TTC549 (cell line): ENCODE results near the gene TIMM44.
"Not testable (repeated sequence)": the region's sequence is repeated elsewhere in the genome, so short reads cannot be mapped to it uniquely, and the experiment has no call there.

ENCODE experiments used
- FAIRE-seq: peaks from 2 replicates; lab custom pipeline; 2012; peaks lifted over from hg19 to GRCh38; lab: Jason Lieb, UNC

Gene TIMM44

GRCh38 chr19:7925171-7925851 lies 18.2 kb downstream of the TIMM44 start:
- no peak for FAIRE-seq

GRCh38 chr19:7924651-7925170 lies 18.8 kb downstream of the TIMM44 start:
- no peak for FAIRE-seq

GRCh38 chr19:7924241-7924640 lies 19.2 kb downstream of the TIMM44 start:
- no peak for FAIRE-seq

- FAIRE-seq, result no peak
Measured at GRCh38 chr19:7923295-7924191, 19.9 kb downstream of the TIMM44 start.

GRCh38 chr19:7922836-7923195 lies 20.6 kb downstream of the TIMM44 start:
- no peak for FAIRE-seq

GRCh38 chr19:7921967-7922835 lies 21.3 kb downstream of the TIMM44 start:
- FAIRE-seq, result no peak

- FAIRE-seq, result no peak
Measured at GRCh38 chr19:7921302-7921966, 22.0 kb downstream of the TIMM44 start.

GRCh38 chr19:7920519-7921301 lies 22.8 kb downstream of the TIMM44 start:
- no peak for FAIRE-seq

GRCh38 chr19:7919610-7920518 lies 23.6 kb downstream of the TIMM44 start, which contains the start of gene SNAPC2:
Gene SNAPC2 (plus strand): TSS chr19:7920338. CDS start chr19:7920367, 29 bp downstream.
- FAIRE-seq, result no peak

GRCh38 chr19:7918615-7919421 lies 24.6 kb downstream of the TIMM44 start:
- no peak for FAIRE-seq

- FAIRE-seq, result not testable (repeated sequence)
Measured at GRCh38 chr19:7918062-7918614, 25.3 kb downstream of the TIMM44 start.

GRCh38 chr19:7917267-7918061 lies 26.0 kb downstream of the TIMM44 start:
- FAIRE-seq, result no peak

GRCh38 chr19:7916955-7917266 lies 26.6 kb downstream of the TIMM44 start:
- FAIRE-seq, result no peak

GRCh38 chr19:7916103-7916954 lies 27.1 kb downstream of the TIMM44 start:
- no peak for FAIRE-seq

GRCh38 chr19:7915250-7916102 lies 28.0 kb downstream of the TIMM44 start:
- no peak for FAIRE-seq

- FAIRE-seq, result no peak
Measured at GRCh38 chr19:7914598-7915045, 28.8 kb downstream of the TIMM44 start, which contains the start of gene TGFBR3L. Gene TGFBR3L (plus strand): TSS chr19:7914830.
